Endothelial cell of umbilical vein (primary cell): ENCODE measurements around the gene PADI1. TPM values are rescaled to one million over a fixed set of nuclear protein-coding genes. Genes with fewer than 3 reads are reported as not detected.

Source experiments
- BruUV-seq: library from RNA; stranded (reverse); fragments of 400-500 nt; replicated peaks from 2 replicates; lab custom pipeline; 2021; lab: Mats Ljungman, UMichigan
- CTCF ChIA-PET: fragments of 300-600, 350-600 bp; sonication (Branson Sonifier 250); formaldehyde crosslinking; loops from one replicate; lab custom pipeline; 2021; ENCODE audit warnings: antibody characterized with exemption, inconsistent platforms; lab: Charles Lee
- POLR2A ChIA-PET: fragments of 300-600, 350-600 bp; sonication (Branson Sonifier 250); formaldehyde crosslinking; loops from one replicate; lab custom pipeline; 2021; ENCODE audit warnings: antibody characterized with exemption, inconsistent platforms; lab: Charles Lee
- DNase-seq: peaks from one replicate; pipeline ENCODE4 v3.0.0-alpha.2; 2011; ENCODE audit warnings: low read depth, low spot score
- FAIRE-seq: peaks from 2 replicates; lab custom pipeline; 2011; peaks lifted over from hg19 to GRCh38; lab: Jason Lieb, UNC
- H2AFZ ChIP-seq: 2 replicates; pipeline ENCODE4 v1.6.0; 2012; ENCODE audit warnings: low read depth, low read length, control low read depth, inconsistent platforms
- H3K27ac ChIP-seq: 2 replicates; pipeline ENCODE4 v1.5.1; 2011; ENCODE audit warnings: low read depth, mild to moderate bottlenecking, control low read depth, low read length, moderate library complexity; ENCODE audit not compliant: insufficient read depth
- H3K27me3 ChIP-seq, 2 experiments: 2 replicates each; pipeline versions ENCODE4 v1.6.0 to v1.6.1; 2011; ENCODE audit warnings: low read length in 2 of 2, mixed read lengths in 1 of 2; ENCODE audit not compliant: control insufficient read depth in 2 of 2, insufficient read depth in 2 of 2
- H3K36me3 ChIP-seq, 2 experiments: 2 replicates in 1 of 2; 3 replicates in 1 of 2; pipeline ENCODE4 v1.5.1; 2011; ENCODE audit warnings: low read length in 2 of 2, mild to moderate bottlenecking in 1 of 2, moderate library complexity in 1 of 2; ENCODE audit not compliant: control insufficient read depth in 2 of 2, insufficient read depth in 2 of 2; ENCODE audit errors: extremely low read depth in 1 of 2
- H3K4me1 ChIP-seq: 3 replicates; pipeline ENCODE4 v1.5.1; 2011; ENCODE audit warnings: mild to moderate bottlenecking, low read length; ENCODE audit not compliant: control insufficient read depth, insufficient read depth; ENCODE audit errors: extremely low read depth
- H3K4me2 ChIP-seq: 2 replicates; pipeline ENCODE4 v1.6.1; 2011; ENCODE audit warnings: low read length, control low read depth, mixed read lengths; ENCODE audit not compliant: insufficient read depth
- H3K4me3 ChIP-seq, 3 experiments: fragments of 200-600 bp in 1 of 3; sonication (generic), shearing (Covaris generic) in 1 of 3; replicated peaks in 1 of 3; 2 replicates each; pipeline ENCODE4 v1.5.1; 2011 to 2016; ENCODE audit warnings: control low read depth in 3 of 3, low read length in 3 of 3, mild to moderate bottlenecking in 2 of 3, inconsistent platforms in 1 of 3, low read depth in 1 of 3, moderate library complexity in 1 of 3; ENCODE audit not compliant: insufficient read depth in 1 of 3
- H3K79me2 ChIP-seq: 2 replicates; pipeline ENCODE4 v1.6.0; 2012; ENCODE audit warnings: low read length, inconsistent platforms; ENCODE audit not compliant: control insufficient read depth, insufficient read depth
- H3K9ac ChIP-seq: replicated peaks from 2 replicates; pipeline ENCODE3; 2011; ENCODE audit warnings: low read length, control low read depth; ENCODE audit not compliant: insufficient read depth; ENCODE audit errors: extremely low read depth
- H3K9me1 ChIP-seq: replicated peaks from 3 replicates; pipeline ENCODE4 v1.6.0; 2011; ENCODE audit warnings: mild to moderate bottlenecking, low read length; ENCODE audit not compliant: control insufficient read depth, insufficient read depth; ENCODE audit errors: extremely low read depth
- H3K9me3 ChIP-seq: replicated peaks from 2 replicates; pipeline ENCODE4 v1.5.1; 2012; ENCODE audit warnings: low read length, inconsistent platforms; ENCODE audit not compliant: control insufficient read depth, insufficient read depth
- H4K20me1 ChIP-seq: replicated peaks from 2 replicates; pipeline ENCODE3; 2011; ENCODE audit warnings: mild to moderate bottlenecking, low read length; ENCODE audit not compliant: control insufficient read depth, insufficient read depth; ENCODE audit errors: extremely low read depth
- EZH2 ChIP-seq: IDR thresholded peaks from 2 replicates; pipeline ENCODE4 v1.6.1; 2012; ENCODE audit warnings: borderline replicate concordance, low read depth, mild to moderate bottlenecking, moderate library complexity, low read length, inconsistent platforms; ENCODE audit not compliant: severe bottlenecking
- FOS ChIP-seq: IDR thresholded peaks from 2 replicates; pipeline ENCODE4 v1.6.1; 2011; ENCODE audit warnings: mild to moderate bottlenecking, low read length, moderate library complexity, borderline replicate concordance; ENCODE audit not compliant: insufficient read depth
- GATA2 ChIP-seq: IDR thresholded peaks from 2 replicates; pipeline ENCODE4 v1.7.0; 2011; ENCODE audit warnings: low read depth, mild to moderate bottlenecking, moderate library complexity, mixed read lengths, low read length; ENCODE audit not compliant: insufficient read length, insufficient read depth
- JUN ChIP-seq: IDR thresholded peaks from 2 replicates; pipeline ENCODE4 v1.6.1; 2011; ENCODE audit warnings: borderline replicate concordance, low read depth; ENCODE audit not compliant: insufficient read length, insufficient read depth
- MAX ChIP-seq: IDR thresholded peaks from 2 replicates; pipeline ENCODE4 v1.6.1; 2011; ENCODE audit not compliant: insufficient read depth, insufficient read length
- MYC ChIP-seq: IDR thresholded peaks from one replicate; pipeline ENCODE4 v1.6.1; 2011; ENCODE audit warnings: mild to moderate bottlenecking, low read depth, low read length
- POLR2A ChIP-seq: IDR thresholded peaks from 2 replicates; pipeline ENCODE4 v1.6.1; 2012; ENCODE audit warnings: low read depth, mild to moderate bottlenecking, control low read depth, low read length
- POLR2AphosphoS5 ChIP-seq: IDR thresholded peaks from 2 replicates; pipeline ENCODE4 v1.6.1; 2012; ENCODE audit warnings: low read depth, mild to moderate bottlenecking, control low read depth, low read length, moderate library complexity; ENCODE audit not compliant: insufficient read depth
- dilution Hi-C: fragments of 300-500 bp; cut with MboI; formaldehyde crosslinking; loops from one replicate; pipeline ENCODE4 v1.15.0; 2019; ENCODE audit warnings: low sequenced_read_pairs; ENCODE audit not compliant: extremely low pct_ligation_motif_present
- intact Hi-C: fragments of 100-400 bp; cut with micrococcal nuclease; formaldehyde crosslinking; loops from one replicate; pipeline ENCODE4 v1.10.0; 2022
- polyA plus RNA-seq, 4 experiments: library from polyadenylated mRNA; depleted of rRNA in 3 of 4; stranded (reverse) in 3 of 4; unstranded in 1 of 4; fragments of >200 nt; gene quantifications; 2 replicates each; pipeline versions ENCODE4 v1.2.1 to v1.2.3, GENCODE V29; 2011 to 2012; ENCODE audit warnings: missing spikeins in 1 of 4
- total RNA-seq: library from RNA; stranded (reverse); gene quantifications from 2 replicates; pipeline ENCODE4 v1.2.3, GENCODE V29; 2021
- TF ChIP-seq, protein P1 (sequence below), 2 donors: IDR thresholded peaks; 1 replicate in 1 of 2; 2 replicates in 1 of 2; pipeline ENCODE4 v1.5.1; 2011; ENCODE audit warnings: low read length in 2 of 2, mild to moderate bottlenecking in 2 of 2, moderate library complexity in 2 of 2, control low read depth in 1 of 2, inconsistent platforms in 1 of 2, low read depth in 1 of 2; ENCODE audit not compliant: insufficient read depth in 1 of 2; ENCODE audit errors: extremely low read depth in 1 of 2

Gene PADI1
- total and polyA plus RNA-seq, 2 donors (not counting 3 experiments of a cell fraction or from before 2014, with no cell fraction given): 0.01 TPM; not detected in 1

GRCh38 chr1:17232759-17233661, 28.1 kb downstream of the PADI1 start:
- Histone ChIP-seq H2AFZ (no peak overlapping the region), H3K9me1 (no peaks in the 10 kb centered on the region), H3K4me2 (peak overlapping the region; percentile 10), H3K9ac (no peak overlapping the region), H3K79me2 (no peaks in the 10 kb centered on the region), H3K4me1 (peaks cover 18% of the 10 kb centered on the region), H3K4me3 (no peak overlapping the region), H3K27ac (peak overlapping the region; percentile 48), H4K20me1 (no peaks in the 10 kb centered on the region), H3K9me3 (no peaks in the 10 kb centered on the region), H3K36me3 (no peaks in the 10 kb centered on the region), H3K27me3 (no peaks in the 10 kb centered on the region)
- dilution Hi-C loops (no loop called here), intact Hi-C loops (loop anchor here (1.0 to 10.0 kb wide), 4 partner anchors 41 to 1669 kb away; partner anchors contain the start of gene ALDH4A1)
- CTCF ChIA-PET: interaction anchor here (8.7 kb wide), 1 partner anchor 107 kb away, joined by 261 read pairs; no protein-coding TSS in a partner anchor
- FAIRE-seq (peak; percentile 81), DNase-seq (peak; percentile 65)
- POLR2A ChIA-PET: no interaction called here
- BruUV-seq: no TSS peak
- TF ChIP-seq GATA2 (peak; percentile 51), POLR2A (no peak), FOS (peak; percentile 42), MAX (no peak), MYC (no peak), POLR2AphosphoS5 (no peak), JUN (peak; percentile 27), EZH2 (no peak)
- TF ChIP-seq, protein P1, sequence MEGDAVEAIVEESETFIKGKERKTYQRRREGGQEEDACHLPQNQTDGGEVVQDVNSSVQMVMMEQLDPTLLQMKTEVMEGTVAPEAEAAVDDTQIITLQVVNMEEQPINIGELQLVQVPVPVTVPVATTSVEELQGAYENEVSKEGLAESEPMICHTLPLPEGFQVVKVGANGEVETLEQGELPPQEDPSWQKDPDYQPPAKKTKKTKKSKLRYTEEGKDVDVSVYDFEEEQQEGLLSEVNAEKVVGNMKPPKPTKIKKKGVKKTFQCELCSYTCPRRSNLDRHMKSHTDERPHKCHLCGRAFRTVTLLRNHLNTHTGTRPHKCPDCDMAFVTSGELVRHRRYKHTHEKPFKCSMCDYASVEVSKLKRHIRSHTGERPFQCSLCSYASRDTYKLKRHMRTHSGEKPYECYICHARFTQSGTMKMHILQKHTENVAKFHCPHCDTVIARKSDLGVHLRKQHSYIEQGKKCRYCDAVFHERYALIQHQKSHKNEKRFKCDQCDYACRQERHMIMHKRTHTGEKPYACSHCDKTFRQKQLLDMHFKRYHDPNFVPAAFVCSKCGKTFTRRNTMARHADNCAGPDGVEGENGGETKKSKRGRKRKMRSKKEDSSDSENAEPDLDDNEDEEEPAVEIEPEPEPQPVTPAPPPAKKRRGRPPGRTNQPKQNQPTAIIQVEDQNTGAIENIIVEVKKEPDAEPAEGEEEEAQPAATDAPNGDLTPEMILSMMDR (IDR thresholded peaks at IDR 0.05; ENCODE audit: extremely low read depth in 1 of 2, insufficient read depth in 1 of 2, low read depth in 1 of 2, low read length in 2 of 2): no peak
